Activated T-helper 1 cell treated with anti-CD3 and anti-CD28 coated beads, Interleukin-12 subunit alpha, Interleukin-12 subunit beta, Interleukin-2, Interleukin-4 antibody, amounts not matched to agents 30 ng/mL and 10 ng/mL and 1 ng/mL, durations not matched to agents 14 hours and 24 hours and 36 hours (primary cell): ENCODE measurements around the gene OR2L5. TPM values are rescaled to one million over a fixed set of nuclear protein-coding genes. Genes with fewer than 3 reads are reported as not detected.

Experiments
- DNase-seq: peaks from one replicate; pipeline ENCODE4 v3.0.0; 2021; ENCODE audit warnings: low spot score
- H3K27ac Mint-ChIP-seq: one replicate; pipeline ENCODE4 v1.8.0; 2021; ENCODE audit warnings: mild to moderate bottlenecking, mixed read lengths
- H3K27me3 Mint-ChIP-seq: one replicate; pipeline ENCODE4 v1.8.0; 2022; ENCODE audit warnings: mild to moderate bottlenecking, moderate library complexity, mixed read lengths; ENCODE audit not compliant: insufficient read depth
- H3K36me3 Mint-ChIP-seq: one replicate; pipeline ENCODE4 v1.8.0; 2021; ENCODE audit warnings: low read depth, mixed read lengths
- H3K4me1 Mint-ChIP-seq: one replicate; pipeline ENCODE4 v1.8.0; 2021; ENCODE audit warnings: low read depth, mixed read lengths
- H3K4me3 Mint-ChIP-seq: one replicate; pipeline ENCODE4 v1.8.0; 2021; ENCODE audit warnings: mild to moderate bottlenecking, moderate library complexity, mixed read lengths
- H3K9me3 Mint-ChIP-seq: one replicate; pipeline ENCODE4 v1.8.0; 2021; ENCODE audit warnings: mixed read lengths
- intact Hi-C: fragments of 100-400 bp; cut with micrococcal nuclease; formaldehyde crosslinking; loops from one replicate; pipeline ENCODE4 v1.15.1; 2024
- total RNA-seq: library from RNA; stranded (reverse); gene quantifications from 2 replicates; pipeline ENCODE4 v1.2.3, GENCODE V29; 2022

The OR2L5 gene
- not detected in 2 replicates for total RNA-seq

- DNase-seq = no peak
- H3K4me1 Mint-ChIP-seq = no peaks in the 10 kb centered on the region
- intact Hi-C loops = no loop called here
- H3K27me3 Mint-ChIP-seq = no peaks in the 10 kb centered on the region
- peaks cover 28% of the 10 kb centered on the region for H3K9me3 Mint-ChIP-seq
- H3K4me3 Mint-ChIP-seq = no peak within 1 kb of the TSS
- no peaks in the 10 kb centered on the region for H3K36me3 Mint-ChIP-seq
- H3K27ac Mint-ChIP-seq = no peak within 1 kb of the TSS
Measured at GRCh38 chr1:248013229-248013710, at the start of gene OR2L5. Gene OR2L5, plus strand, starts transcription at chr1:248013660. Its CDS starts 8,288 bp downstream, at chr1:248021948.

- intact Hi-C loops = no loop called here
- no peaks in the 10 kb centered on the region for H3K27me3 Mint-ChIP-seq
- no peak within 1 kb of the TSS for H3K27ac Mint-ChIP-seq
- no peaks in the 10 kb centered on the region for H3K4me1 Mint-ChIP-seq
- H3K4me3 Mint-ChIP-seq = no peak within 1 kb of the TSS
- no peaks in the 10 kb centered on the region for H3K36me3 Mint-ChIP-seq
- no peak for DNase-seq
- no peaks in the 10 kb centered on the region for H3K9me3 Mint-ChIP-seq
Measured at GRCh38 chr1:247964933-247965332, 48.5 kb upstream of the OR2L5 start, which contains the start of gene OR2AK2. Gene OR2AK2, plus strand, starts transcription at chr1:247965233. Its CDS starts 144 bp downstream, at chr1:247965377.

DNA sequence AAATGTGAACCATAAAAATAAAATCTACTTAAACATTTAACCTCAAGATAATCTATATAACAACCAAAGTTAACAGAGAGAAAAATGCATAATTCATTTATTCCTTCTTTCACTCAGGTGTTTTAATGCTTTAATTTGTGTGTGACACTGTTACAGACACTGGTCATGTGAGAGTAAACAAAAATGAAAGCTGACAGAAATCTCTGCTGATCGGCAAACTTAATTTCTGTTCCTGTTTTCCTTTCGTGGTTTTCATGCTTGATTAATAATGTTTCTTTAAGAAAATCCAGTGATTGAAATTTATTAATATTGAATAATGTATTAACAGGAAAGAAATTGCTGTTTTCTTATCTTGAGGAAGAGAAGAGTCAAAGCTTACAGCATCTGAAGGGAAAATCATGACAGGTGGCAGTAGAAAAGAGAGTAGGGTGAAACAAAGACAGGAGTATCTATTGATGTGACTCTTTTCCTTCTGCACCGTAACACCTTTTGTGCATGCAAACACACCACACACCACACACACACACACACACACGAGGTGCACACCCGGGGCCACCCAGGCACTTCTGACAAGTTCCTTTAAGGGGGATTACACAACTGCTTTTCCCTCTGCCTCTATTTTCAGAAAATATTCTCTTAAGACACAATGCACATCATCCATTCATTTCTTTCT is 46.8 kb upstream of the OR2L5 start:
- intact Hi-C loops = no loop called here
- Mint-ChIP-seq H3K27ac (no peak overlapping the region), H3K27me3 (no peaks in the 10 kb centered on the region), H3K9me3 (no peaks in the 10 kb centered on the region), H3K36me3 (no peaks in the 10 kb centered on the region), H3K4me3 (no peak overlapping the region), H3K4me1 (no peaks in the 10 kb centered on the region)
- no peak for DNase-seq

GRCh38 chr1:247992986-247993385 is 20.5 kb upstream of the OR2L5 start:
- Mint-ChIP-seq H3K27me3 (no peaks in the 10 kb centered on the region), H3K4me3 (no peak overlapping the region), H3K27ac (no peak overlapping the region), H3K36me3 (no peaks in the 10 kb centered on the region), H3K9me3 (peaks cover 6% of the 10 kb centered on the region), H3K4me1 (no peaks in the 10 kb centered on the region)
- intact Hi-C loops = no loop called here
- DNase-seq = no peak

GRCh38 chr1:247998811-247999210 is 14.6 kb upstream of the OR2L5 start:
- no peak for DNase-seq
- Mint-ChIP-seq H3K4me1 (no peaks in the 10 kb centered on the region), H3K27ac (no peak overlapping the region), H3K36me3 (no peaks in the 10 kb centered on the region), H3K4me3 (no peak overlapping the region), H3K27me3 (no peaks in the 10 kb centered on the region), H3K9me3 (no peaks in the 10 kb centered on the region)
- intact Hi-C loops = no loop called here

GRCh38 chr1:248000169-248000568 is 13.3 kb upstream of the OR2L5 start:
- H3K27me3 Mint-ChIP-seq = no peaks in the 10 kb centered on the region
- no peak overlapping the region for H3K4me3 Mint-ChIP-seq
- DNase-seq = no peak
- no peaks in the 10 kb centered on the region for H3K4me1 Mint-ChIP-seq
- H3K36me3 Mint-ChIP-seq = no peaks in the 10 kb centered on the region
- no peaks in the 10 kb centered on the region for H3K9me3 Mint-ChIP-seq
- H3K27ac Mint-ChIP-seq = no peak overlapping the region
- intact Hi-C loops = no loop called here

- Mint-ChIP-seq H3K36me3 (no peaks in the 10 kb centered on the region), H3K27ac (no peak overlapping the region), H3K4me3 (no peak overlapping the region), H3K27me3 (no peaks in the 10 kb centered on the region), H3K4me1 (no peaks in the 10 kb centered on the region), H3K9me3 (peaks cover 39% of the 10 kb centered on the region)
- intact Hi-C loops = no loop called here
- no peak for DNase-seq
Measured at GRCh38 chr1:248007778-248008177, 5.7 kb upstream of the OR2L5 start.

DNA sequence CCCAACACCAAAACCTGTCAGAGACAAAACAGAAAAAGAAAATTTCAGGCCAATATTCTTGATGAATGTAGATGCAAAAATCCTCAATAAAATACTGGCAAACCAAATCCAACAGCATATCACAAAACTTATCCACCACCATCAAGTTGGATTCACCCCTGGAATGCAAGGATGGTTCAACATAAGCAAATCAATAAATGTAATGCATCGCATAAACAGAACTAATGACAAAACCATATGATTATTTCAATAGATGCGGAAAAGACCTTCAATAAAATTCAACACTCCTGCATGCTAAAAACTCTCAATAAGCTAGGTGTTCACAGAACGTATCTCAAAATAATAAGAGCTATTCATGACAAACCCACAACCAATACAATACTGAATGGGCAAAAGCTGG is 3.8 kb upstream of the OR2L5 start:
- no peaks in the 10 kb centered on the region for H3K4me1 Mint-ChIP-seq

DNA sequence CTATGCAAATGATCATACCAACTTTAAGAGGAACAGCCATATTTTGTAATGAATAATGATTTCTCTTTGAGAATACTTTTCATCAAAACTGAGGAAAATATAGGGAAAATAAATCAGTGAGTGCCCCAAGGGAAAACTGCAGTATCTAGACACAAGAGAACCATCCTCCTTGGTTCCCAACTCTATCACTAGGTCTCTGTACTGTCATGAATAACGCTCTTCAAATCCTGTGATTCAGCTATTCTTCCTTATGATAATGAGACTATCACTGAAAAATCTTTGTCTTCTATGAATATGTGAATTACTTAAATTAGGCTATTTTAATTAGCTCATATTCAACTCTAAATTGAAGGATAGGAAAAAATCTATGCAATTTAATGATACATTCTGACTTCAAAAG is 2.3 kb downstream of the OR2L5 start:
- Mint-ChIP-seq H3K27ac (no peak overlapping the region), H3K27me3 (no peaks in the 10 kb centered on the region), H3K4me3 (no peak overlapping the region), H3K9me3 (peaks cover 6% of the 10 kb centered on the region), H3K36me3 (no peaks in the 10 kb centered on the region), H3K4me1 (no peaks in the 10 kb centered on the region)
- DNase-seq = no peak
- intact Hi-C loops = no loop called here

More for the DNA sequence above, 3.8 kb upstream of the OR2L5 start:
- no peaks in the 10 kb centered on the region for H3K36me3 Mint-ChIP-seq
- no peak overlapping the region for H3K4me3 Mint-ChIP-seq
- no peak for DNase-seq
- H3K27me3 Mint-ChIP-seq = no peaks in the 10 kb centered on the region
- intact Hi-C loops = no loop called here
- no peak overlapping the region for H3K27ac Mint-ChIP-seq
- peaks cover 39% of the 10 kb centered on the region for H3K9me3 Mint-ChIP-seq

GRCh38 chr1:248029770-248030169 is 16.3 kb downstream of the OR2L5 start, which contains the start of gene OR2L2:
Gene OR2L2, plus strand, starts transcription at chr1:248030070. Its CDS starts 8,198 bp downstream, at chr1:248038268.
- no peaks in the 10 kb centered on the region for H3K27me3 Mint-ChIP-seq
- H3K9me3 Mint-ChIP-seq = peaks cover 29% of the 10 kb centered on the region
- H3K27ac Mint-ChIP-seq = no peak within 1 kb of the TSS
- intact Hi-C loops = no loop called here
- no peak within 1 kb of the TSS for H3K4me3 Mint-ChIP-seq
- H3K36me3 Mint-ChIP-seq = no peaks in the 10 kb centered on the region
- no peak for DNase-seq
- no peaks in the 10 kb centered on the region for H3K4me1 Mint-ChIP-seq

DNA sequence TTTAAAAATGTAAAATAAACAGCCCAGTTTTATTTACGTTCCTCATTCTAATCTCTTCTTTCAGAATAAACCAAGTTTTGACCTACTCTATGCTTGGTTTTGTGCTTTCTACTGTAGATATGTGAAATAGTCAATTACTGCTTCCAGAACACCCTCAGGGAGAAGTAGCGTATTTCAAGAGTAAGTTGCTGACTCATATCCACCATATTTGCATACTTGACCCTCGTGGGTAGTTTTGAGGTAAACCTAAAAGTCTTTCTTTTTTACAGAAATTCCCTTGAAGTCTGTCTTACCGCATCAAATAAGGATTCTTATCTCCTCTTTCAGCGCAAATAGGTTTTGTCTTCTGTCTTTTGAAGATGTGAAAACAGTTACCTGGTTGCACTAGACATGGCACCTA is 31.7 kb downstream of the OR2L5 start:
- H3K27ac Mint-ChIP-seq = no peak overlapping the region
- peaks cover 20% of the 10 kb centered on the region for H3K9me3 Mint-ChIP-seq
- DNase-seq = no peak
- no peaks in the 10 kb centered on the region for H3K4me1 Mint-ChIP-seq
- H3K27me3 Mint-ChIP-seq = no peaks in the 10 kb centered on the region
- H3K36me3 Mint-ChIP-seq = no peaks in the 10 kb centered on the region
- intact Hi-C loops = no loop called here
- H3K4me3 Mint-ChIP-seq = no peak overlapping the region

- intact Hi-C loops = no loop called here
- DNase-seq = no peak
- no peak within 1 kb of the TSS for H3K27ac Mint-ChIP-seq
- H3K9me3 Mint-ChIP-seq = peaks cover 17% of the 10 kb centered on the region
- H3K4me3 Mint-ChIP-seq = no peak within 1 kb of the TSS
- no peaks in the 10 kb centered on the region for H3K36me3 Mint-ChIP-seq
- H3K27me3 Mint-ChIP-seq = no peaks in the 10 kb centered on the region
- no peaks in the 10 kb centered on the region for H3K4me1 Mint-ChIP-seq
Measured at GRCh38 chr1:248046536-248046935, 33.1 kb downstream of the OR2L5 start, which contains the start of gene OR2L3. Gene OR2L3, plus strand, starts transcription at chr1:248046836. Its CDS starts 13,846 bp downstream, at chr1:248060682.

DNA sequence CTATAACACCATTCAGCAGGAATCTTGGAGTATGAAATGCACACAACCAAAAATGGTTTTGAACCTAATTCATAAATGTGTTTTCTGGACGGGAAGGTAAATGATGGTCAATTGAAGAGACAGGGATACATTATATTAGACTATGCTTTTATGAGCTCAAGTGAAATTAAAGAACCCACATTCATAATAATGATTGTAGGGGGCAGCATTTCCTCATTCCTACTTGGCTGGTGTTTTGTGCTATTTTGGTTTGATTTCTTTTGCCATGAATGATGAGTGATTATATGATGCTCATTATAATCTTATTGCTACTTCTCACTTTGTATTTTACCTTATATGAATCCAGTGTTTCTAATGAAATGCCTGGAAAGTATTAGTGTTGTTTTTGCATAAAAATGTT is 33.5 kb downstream of the OR2L5 start:
- intact Hi-C loops = no loop called here
- no peaks in the 10 kb centered on the region for H3K36me3 Mint-ChIP-seq
- no peak overlapping the region for H3K27ac Mint-ChIP-seq
- no peak overlapping the region for H3K4me3 Mint-ChIP-seq
- H3K4me1 Mint-ChIP-seq = no peaks in the 10 kb centered on the region
- H3K27me3 Mint-ChIP-seq = no peaks in the 10 kb centered on the region
- peaks cover 17% of the 10 kb centered on the region for H3K9me3 Mint-ChIP-seq
- DNase-seq = no peak
